ENCODE measurements around the gene JADE2. TPM values are rescaled to one million over a fixed set of nuclear protein-coding genes. Genes with fewer than 3 reads are reported as not detected.
"Not testable (repeated sequence)": the region's sequence is repeated elsewhere in the genome, so short reads cannot be mapped to it uniquely, and the experiment has no call there.

JADE2 gene
- total RNA-seq, result 10 to 100 TPM; 78.4 to 86.6 TPM

DNA sequence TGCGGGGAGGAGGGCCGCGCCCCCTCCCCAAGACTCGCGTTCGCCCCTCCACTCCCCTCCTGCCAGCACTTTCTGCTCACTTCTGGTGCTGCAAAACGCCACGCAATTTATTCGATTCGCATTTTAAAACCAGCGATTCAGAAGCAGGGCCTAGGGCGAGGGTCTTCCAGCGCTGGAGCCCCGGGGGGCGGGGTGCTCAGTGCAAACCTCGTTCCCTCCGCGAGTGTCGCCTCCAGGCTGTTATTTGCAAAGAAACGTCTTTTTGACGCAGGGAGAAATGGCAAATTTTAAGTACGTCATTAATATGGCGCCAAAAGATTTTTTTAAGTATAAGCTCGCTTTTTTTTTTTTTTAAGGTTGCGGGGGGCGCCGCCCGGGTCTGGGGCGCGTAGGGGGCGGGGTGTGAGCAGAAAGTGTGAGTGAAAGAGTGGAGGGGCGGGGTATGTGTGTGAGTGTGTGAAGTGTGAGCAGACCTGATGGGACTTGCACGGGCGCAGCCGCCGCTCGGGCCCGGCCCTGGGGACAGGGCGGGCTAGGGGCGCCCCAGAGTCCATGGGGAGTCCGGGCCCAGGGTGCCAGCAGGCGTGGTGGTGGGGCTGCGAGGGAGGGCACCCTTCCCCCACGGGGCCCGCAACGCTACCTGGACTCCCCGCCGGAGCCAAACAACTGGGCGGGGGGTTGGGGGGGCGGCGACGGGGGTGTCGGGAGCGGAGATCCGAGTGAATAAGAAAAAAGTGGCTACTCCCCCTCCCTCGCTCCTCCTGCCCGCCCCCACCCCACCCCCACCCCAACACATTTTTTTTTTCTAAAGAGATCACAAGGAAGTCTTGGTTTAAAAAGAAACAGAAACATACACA is at the start of gene JADE2:
Gene JADE2, plus strand, starts transcription at position 845 of the 857 bp plus-strand sequence. CDS start 10,188 bp downstream, outside the sequence.
- peak within 1 kb of the TSS; percentile 88 for H3K4me3 Mint-ChIP-seq
- CTCF ChIA-PET, result interaction anchor here (1.0 to 4.3 kb wide), 7 partner anchors 14 to 223 kb away, joined by 3 to 29 read pairs (median 4); partner anchors contain the start of gene CDKN2AIPNL
- H3K27ac Mint-ChIP-seq, result peak within 1 kb of the TSS; percentile 95
- peak; percentile 79 for DNase-seq
- H3K36me3 Mint-ChIP-seq (ENCODE audit: low read depth), result peaks cover 1% of the 10 kb centered on the region
- peaks cover 29% of the 10 kb centered on the region for H3K4me1 Mint-ChIP-seq (ENCODE audit: low read depth)
- H3K9me3 Mint-ChIP-seq, result no peaks in the 10 kb centered on the region
- H3K27me3 Mint-ChIP-seq (ENCODE audit: low read depth), result no peaks in the 10 kb centered on the region
- intact Hi-C loops (cut with micrococcal nuclease), result loop anchor here (1.0 to 5.0 kb wide), 11 partner anchors 14 to 413 kb away; partner anchors contain the start of genes DDX46, PCBD2, PPP2CA and SKP1

DNA sequence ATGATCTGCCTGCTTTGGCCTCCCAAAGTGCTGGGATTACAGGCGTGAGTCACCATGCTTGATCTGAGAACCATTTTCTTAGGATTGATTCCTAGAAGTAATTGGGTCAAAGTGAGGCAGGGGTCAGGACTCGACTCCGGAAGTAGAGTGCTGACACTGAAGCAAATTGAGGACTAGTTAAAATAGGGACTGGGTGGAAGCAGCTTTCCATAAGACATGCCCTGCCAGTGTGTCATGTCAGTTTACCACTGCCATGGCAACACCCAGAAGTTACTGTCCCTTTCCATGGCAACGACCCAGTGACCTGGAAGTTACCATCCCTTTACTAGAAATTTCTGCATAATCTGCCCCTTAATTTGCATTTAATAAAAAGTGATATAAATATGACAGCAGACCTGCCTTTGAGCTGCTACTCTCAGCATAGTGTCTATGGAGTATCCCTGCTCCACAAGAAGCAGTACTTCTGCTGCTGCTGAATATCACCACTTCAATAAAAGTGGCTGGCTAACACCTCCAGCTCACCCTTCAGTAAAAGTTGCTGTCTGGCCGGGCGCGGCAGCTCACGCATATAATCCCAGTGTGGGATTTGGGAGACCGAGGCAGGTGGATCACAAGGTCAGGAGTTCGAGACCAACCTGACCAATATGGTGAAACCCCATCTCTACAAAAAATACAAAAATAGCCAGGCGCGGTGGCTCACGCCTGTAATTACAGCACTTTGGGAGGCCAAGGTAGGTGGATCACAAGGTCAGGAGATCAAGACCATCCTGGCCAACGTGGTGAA is 47.8 kb upstream of the JADE2 start:
- intact Hi-C loops (cut with micrococcal nuclease), result no loop called here
- CTCF ChIA-PET, result no interaction called here
- Mint-ChIP-seq H3K9me3 (peaks cover 2% of the 10 kb centered on the region), H3K27ac (no peak overlapping the region), H3K27me3 (ENCODE audit: low read depth) (no peaks in the 10 kb centered on the region), H3K4me3 (no peak overlapping the region), H3K4me1 (ENCODE audit: low read depth) (no peaks in the 10 kb centered on the region), H3K36me3 (ENCODE audit: low read depth) (no peaks in the 10 kb centered on the region)
- no peak for DNase-seq

DNA sequence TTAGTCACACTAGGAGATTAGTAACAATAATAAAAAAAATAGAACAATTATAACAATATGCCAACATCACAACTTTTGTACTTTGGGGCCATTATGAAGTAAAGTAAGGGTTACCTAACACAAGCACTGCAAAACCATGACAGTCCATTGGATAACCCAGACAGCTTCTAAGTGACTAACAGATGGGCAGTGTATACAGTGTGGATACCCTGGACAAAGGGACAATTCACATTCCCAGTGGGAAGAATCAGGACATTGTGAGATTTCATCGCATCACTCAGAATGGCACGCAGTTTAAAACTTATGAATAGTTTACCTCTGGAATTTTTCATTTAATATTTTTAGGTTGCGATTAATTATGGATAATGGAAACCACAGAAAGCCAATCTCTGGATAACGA is 45.6 kb upstream of the JADE2 start:
- H3K4me1 Mint-ChIP-seq (ENCODE audit: low read depth), result no peaks in the 10 kb centered on the region
- no peaks in the 10 kb centered on the region for H3K9me3 Mint-ChIP-seq
- H3K36me3 Mint-ChIP-seq (ENCODE audit: low read depth), result no peaks in the 10 kb centered on the region
- CTCF ChIA-PET, result interaction anchor here (0.7 kb wide), 1 partner anchor 25 kb away, joined by 3 read pairs; no protein-coding TSS in a partner anchor
- H3K27ac Mint-ChIP-seq, result no peak overlapping the region
- intact Hi-C loops (cut with micrococcal nuclease), result no loop called here
- no peak overlapping the region for H3K4me3 Mint-ChIP-seq
- no peaks in the 10 kb centered on the region for H3K27me3 Mint-ChIP-seq (ENCODE audit: low read depth)
- no peak for DNase-seq

DNA sequence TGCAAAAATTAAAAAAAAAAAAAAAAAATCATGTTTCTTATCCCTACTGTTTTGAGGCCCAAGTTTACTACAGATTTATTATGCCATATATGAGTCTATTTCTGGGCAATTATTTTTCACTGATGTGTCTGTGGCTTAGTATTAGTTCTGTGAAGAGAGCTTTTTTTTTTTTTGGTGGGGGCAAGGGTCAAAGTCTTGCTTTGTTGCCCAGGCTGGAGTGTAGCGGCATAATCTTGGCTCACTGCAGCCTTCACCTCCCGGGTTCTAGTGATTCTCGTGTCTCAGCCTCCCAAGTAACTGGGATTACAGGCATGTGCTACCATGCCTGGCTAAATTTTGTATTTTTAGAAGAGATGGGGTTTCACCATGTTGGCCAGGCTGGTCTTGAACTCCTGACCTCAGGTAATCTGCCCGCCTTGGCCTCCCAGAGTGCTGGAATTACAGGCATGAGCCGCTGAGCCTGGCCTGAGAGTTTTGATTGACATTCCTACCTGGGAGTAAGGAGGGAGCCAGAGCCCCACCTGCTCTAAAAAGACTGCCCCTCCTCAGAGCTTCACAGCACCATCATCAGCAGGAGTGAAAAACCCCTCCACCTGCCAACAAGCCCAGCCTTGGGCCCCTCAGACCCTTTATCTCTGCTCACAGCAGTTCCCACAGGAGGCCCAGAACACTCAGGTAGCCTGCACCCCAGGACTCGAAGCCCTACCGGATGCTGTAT is 36.1 kb upstream of the JADE2 start:
- no peaks in the 10 kb centered on the region for H3K27me3 Mint-ChIP-seq (ENCODE audit: low read depth)
- intact Hi-C loops (cut with micrococcal nuclease), result no loop called here
- DNase-seq, result no peak
- no peak overlapping the region for H3K27ac Mint-ChIP-seq
- H3K4me1 Mint-ChIP-seq (ENCODE audit: low read depth), result no peaks in the 10 kb centered on the region
- H3K4me3 Mint-ChIP-seq, result no peak overlapping the region
- CTCF ChIA-PET, result interaction anchor here (0.6 to 0.7 kb wide), 2 partner anchors 38 to 146 kb away, joined by 3 to 9 read pairs; no protein-coding TSS in a partner anchor
- H3K36me3 Mint-ChIP-seq (ENCODE audit: low read depth), result no peaks in the 10 kb centered on the region
- peaks cover 6% of the 10 kb centered on the region for H3K9me3 Mint-ChIP-seq

DNA sequence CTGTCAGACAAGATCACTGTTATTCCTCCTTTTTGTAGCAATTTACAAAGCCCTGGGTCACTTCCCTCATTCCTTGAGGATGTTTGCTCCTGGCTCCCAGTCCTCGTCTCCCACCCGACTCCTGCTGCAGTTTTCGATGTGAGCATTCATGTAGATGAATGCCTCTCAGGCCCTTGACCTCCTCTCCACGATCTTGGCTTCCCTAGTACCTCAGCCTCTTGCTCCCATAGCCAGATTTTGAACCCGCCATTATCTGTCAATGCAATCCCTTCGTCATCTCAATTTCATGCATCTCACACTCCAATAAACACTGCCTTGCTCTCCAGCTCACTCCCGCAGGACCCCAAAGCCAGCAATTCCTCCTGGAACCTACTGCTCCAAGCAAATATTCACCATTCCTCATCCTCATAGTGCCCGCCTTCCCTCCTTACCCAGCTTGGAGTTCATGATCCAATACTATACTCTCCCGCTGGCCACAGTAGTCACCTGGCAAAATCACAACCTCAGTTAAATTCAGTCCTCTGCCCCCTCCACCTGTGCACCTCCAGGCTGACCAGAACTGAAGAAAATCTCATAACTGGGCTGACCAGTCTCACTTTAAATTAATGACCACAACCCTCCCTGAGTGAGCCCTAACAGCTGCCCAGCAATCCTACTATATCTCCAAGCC is 35.1 kb upstream of the JADE2 start:
- Mint-ChIP-seq H3K9me3 (peaks cover 2% of the 10 kb centered on the region), H3K36me3 (ENCODE audit: low read depth) (no peaks in the 10 kb centered on the region), H3K27ac (no peak overlapping the region), H3K4me1 (ENCODE audit: low read depth) (no peaks in the 10 kb centered on the region), H3K4me3 (no peak overlapping the region), H3K27me3 (ENCODE audit: low read depth) (no peaks in the 10 kb centered on the region)
- CTCF ChIA-PET, result no interaction called here
- DNase-seq, result no peak
- intact Hi-C loops (cut with micrococcal nuclease), result no loop called here

DNA sequence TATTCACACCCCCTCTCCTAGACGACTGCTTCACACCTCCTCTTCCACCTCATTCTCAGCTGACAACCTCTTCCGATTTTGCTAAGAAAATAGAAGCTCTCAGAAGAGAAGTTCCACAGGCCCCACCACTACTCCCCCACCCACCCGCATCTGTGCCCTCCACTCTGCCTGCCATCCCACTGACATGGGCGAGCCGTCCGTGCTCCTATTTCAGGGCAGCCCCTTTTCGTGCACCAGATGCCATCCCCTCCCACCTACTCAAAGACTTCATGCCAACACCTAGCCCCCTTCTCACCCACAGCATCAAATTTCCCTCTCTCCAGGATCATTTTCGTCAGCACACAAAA is 34.6 kb upstream of the JADE2 start:
- intact Hi-C loops (cut with micrococcal nuclease), result no loop called here
- Mint-ChIP-seq H3K4me3 (no peak overlapping the region), H3K27ac (no peak overlapping the region), H3K27me3 (ENCODE audit: low read depth) (no peaks in the 10 kb centered on the region), H3K36me3 (ENCODE audit: low read depth) (no peaks in the 10 kb centered on the region), H3K4me1 (ENCODE audit: low read depth) (no peaks in the 10 kb centered on the region), H3K9me3 (no peaks in the 10 kb centered on the region)
- CTCF ChIA-PET, result no interaction called here
- no peak for DNase-seq

DNA sequence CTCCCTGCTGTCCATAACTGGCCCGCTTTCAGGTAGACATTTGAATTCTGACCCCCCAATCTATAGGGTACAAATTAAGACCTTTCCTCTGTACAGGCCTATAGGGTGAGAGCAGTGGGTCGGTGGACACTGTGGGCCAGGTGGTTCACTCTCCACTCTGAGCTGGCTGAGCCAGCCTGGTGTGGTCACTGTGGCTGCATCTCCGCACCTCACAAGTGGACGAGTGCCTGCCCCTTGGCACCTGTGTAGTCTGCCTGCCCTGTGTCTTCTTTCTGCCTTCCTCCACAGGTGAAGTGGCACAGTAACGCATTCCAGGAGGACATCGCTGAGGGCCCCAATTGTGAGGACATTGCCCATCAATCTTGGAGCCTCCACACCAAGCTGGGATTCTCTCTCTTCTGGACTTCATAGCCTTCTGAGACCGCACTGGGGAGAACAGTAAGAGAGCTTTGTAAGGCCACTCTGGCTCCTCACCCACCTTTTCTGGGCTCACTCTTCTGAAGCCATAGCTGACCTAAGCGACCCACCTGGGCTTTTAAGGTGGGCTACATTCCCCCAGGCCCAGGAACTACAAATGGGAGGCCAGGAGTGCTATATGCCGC is 33.5 kb upstream of the JADE2 start:
- Mint-ChIP-seq H3K27ac (no peak overlapping the region), H3K27me3 (ENCODE audit: low read depth) (no peaks in the 10 kb centered on the region), H3K9me3 (no peaks in the 10 kb centered on the region), H3K36me3 (ENCODE audit: low read depth) (no peaks in the 10 kb centered on the region), H3K4me3 (no peak overlapping the region), H3K4me1 (ENCODE audit: low read depth) (no peaks in the 10 kb centered on the region)
- CTCF ChIA-PET, result no interaction called here
- intact Hi-C loops (cut with micrococcal nuclease), result no loop called here
- DNase-seq, result no peak

DNA sequence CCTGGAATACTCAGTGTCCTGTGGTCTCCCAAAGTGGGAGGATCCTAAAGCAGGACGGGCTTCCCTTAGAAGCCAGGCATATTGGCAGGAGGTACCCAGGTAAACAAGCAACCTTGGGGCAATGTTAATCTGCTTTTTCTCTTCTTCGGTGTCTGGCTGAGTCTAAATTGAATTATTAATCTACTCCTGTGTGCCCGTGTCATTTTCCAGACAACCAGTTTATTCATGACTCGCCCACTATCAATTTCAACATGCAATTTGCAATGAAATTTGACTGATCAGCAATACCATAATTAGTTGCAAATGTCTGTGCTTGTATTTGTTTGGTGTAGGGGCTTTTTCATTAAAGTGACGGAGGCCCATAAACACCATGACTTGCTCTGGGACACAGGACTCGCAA is 32.9 kb upstream of the JADE2 start:
- DNase-seq, result no peak
- CTCF ChIA-PET, result no interaction called here
- Mint-ChIP-seq H3K9me3 (no peaks in the 10 kb centered on the region), H3K27ac (no peak overlapping the region), H3K27me3 (ENCODE audit: low read depth) (no peaks in the 10 kb centered on the region), H3K4me1 (ENCODE audit: low read depth) (no peaks in the 10 kb centered on the region), H3K4me3 (no peak overlapping the region), H3K36me3 (ENCODE audit: low read depth) (no peaks in the 10 kb centered on the region)
- intact Hi-C loops (cut with micrococcal nuclease), result no loop called here

DNA sequence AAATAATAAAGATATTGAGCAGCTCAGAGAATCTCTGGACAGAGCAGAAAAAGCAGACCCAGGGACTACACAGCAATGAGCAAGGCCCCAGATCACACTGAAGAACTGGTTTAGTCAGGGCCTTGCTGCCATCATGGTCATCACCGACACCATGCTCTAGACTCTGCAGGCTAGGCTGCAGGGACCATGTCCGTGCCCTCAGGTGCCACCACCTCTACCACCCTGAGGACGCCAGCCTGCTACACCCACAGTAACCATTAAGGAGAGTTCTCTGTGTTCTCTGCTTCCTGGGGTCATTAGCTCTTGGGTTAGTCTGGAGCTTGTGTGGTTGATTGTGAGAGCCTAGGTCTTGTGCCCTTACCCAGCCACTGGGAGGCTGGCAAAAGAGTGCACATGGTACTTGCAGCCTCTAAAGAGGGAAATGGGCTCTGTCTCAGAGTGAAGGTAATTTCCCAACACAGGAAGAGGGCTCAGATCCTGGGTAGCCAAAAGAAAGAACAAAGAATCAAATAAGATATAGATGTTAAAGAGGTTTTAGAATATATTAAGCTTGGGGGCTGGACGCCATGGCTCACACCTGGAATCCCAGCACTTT is 31.9 kb upstream of the JADE2 start:
- no peak overlapping the region for H3K4me3 Mint-ChIP-seq
- H3K4me1 Mint-ChIP-seq (ENCODE audit: low read depth), result no peaks in the 10 kb centered on the region
- no peaks in the 10 kb centered on the region for H3K9me3 Mint-ChIP-seq
- H3K27me3 Mint-ChIP-seq (ENCODE audit: low read depth), result no peaks in the 10 kb centered on the region
- no peak for DNase-seq
- H3K27ac Mint-ChIP-seq, result no peak overlapping the region
- no peaks in the 10 kb centered on the region for H3K36me3 Mint-ChIP-seq (ENCODE audit: low read depth)
- intact Hi-C loops (cut with micrococcal nuclease), result no loop called here
- CTCF ChIA-PET, result interaction anchor here (0.9 to 2.0 kb wide), 3 partner anchors 9 to 84 kb away, joined by 3 to 5 read pairs (median 5); no protein-coding TSS in a partner anchor

DNA sequence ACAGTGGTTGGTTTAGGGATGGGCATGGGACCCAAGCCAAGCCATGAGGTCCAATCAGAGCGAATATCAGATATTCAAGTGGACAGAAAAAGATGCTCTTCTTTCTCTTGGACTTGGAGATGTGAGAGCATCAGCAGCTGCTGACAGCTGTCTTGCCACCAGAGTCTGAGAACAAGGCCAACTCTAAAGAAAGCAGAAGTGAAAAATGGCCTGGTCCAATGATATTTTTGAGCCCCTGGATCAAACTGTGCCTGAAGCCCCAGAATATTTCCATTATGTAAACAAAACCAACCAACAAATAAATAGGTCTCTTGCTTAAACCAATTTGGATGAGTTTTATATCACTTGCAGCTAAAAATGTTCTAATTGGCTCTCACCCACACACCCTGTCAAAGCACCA is 30.7 kb upstream of the JADE2 start:
- H3K27me3 Mint-ChIP-seq (ENCODE audit: low read depth), result no peaks in the 10 kb centered on the region
- DNase-seq, result no peak
- CTCF ChIA-PET, result interaction anchor here (0.8 to 2.0 kb wide), 2 partner anchors 8 to 17 kb away, joined by 3 to 5 read pairs; no protein-coding TSS in a partner anchor
- H3K4me1 Mint-ChIP-seq (ENCODE audit: low read depth), result no peaks in the 10 kb centered on the region
- H3K9me3 Mint-ChIP-seq, result no peaks in the 10 kb centered on the region
- intact Hi-C loops (cut with micrococcal nuclease), result no loop called here
- no peak overlapping the region for H3K4me3 Mint-ChIP-seq
- H3K27ac Mint-ChIP-seq, result no peak overlapping the region
- H3K36me3 Mint-ChIP-seq (ENCODE audit: low read depth), result no peaks in the 10 kb centered on the region

DNA sequence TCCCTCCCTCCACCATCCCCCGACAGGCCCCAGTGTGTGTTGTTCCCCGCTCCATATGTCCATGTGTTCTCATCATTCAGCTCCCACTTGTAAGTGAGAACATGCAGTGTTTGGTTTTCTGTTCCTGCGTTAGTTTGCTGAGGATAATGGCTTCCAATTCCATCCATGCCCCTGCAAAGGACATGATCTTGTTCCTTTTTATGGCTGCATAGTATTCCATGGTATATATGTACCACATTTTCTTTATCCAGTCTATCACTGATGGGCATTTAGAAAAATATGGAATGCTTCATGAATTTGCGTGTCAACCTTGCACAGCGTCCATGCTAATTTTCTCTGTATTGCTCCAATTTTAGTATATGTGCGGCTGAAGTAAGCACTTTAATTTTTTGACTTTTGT is 25.6 kb upstream of the JADE2 start:
- H3K4me3 Mint-ChIP-seq; DNase-seq; H3K27ac Mint-ChIP-seq; intact Hi-C loops (cut with micrococcal nuclease); CTCF ChIA-PET; H3K36me3 Mint-ChIP-seq (ENCODE audit: low read depth); H3K27me3 Mint-ChIP-seq (ENCODE audit: low read depth); H3K9me3 Mint-ChIP-seq: not testable (repeated sequence)
- peaks cover 28% of the 10 kb centered on the region for H3K4me1 Mint-ChIP-seq (ENCODE audit: low read depth)
